Urothelium cell line (cell line): ENCODE data around the gene MRPL10.

Experiments used
- DNase-seq: peaks from one replicate; pipeline ENCODE4 v3.0.0; 2011; ENCODE audit warnings: low spot score, mixed read lengths
- FAIRE-seq: peaks from 2 replicates; lab custom pipeline; 2011; peaks lifted over from hg19 to GRCh38; lab: Jason Lieb, UNC

The MRPL10 gene

DNA sequence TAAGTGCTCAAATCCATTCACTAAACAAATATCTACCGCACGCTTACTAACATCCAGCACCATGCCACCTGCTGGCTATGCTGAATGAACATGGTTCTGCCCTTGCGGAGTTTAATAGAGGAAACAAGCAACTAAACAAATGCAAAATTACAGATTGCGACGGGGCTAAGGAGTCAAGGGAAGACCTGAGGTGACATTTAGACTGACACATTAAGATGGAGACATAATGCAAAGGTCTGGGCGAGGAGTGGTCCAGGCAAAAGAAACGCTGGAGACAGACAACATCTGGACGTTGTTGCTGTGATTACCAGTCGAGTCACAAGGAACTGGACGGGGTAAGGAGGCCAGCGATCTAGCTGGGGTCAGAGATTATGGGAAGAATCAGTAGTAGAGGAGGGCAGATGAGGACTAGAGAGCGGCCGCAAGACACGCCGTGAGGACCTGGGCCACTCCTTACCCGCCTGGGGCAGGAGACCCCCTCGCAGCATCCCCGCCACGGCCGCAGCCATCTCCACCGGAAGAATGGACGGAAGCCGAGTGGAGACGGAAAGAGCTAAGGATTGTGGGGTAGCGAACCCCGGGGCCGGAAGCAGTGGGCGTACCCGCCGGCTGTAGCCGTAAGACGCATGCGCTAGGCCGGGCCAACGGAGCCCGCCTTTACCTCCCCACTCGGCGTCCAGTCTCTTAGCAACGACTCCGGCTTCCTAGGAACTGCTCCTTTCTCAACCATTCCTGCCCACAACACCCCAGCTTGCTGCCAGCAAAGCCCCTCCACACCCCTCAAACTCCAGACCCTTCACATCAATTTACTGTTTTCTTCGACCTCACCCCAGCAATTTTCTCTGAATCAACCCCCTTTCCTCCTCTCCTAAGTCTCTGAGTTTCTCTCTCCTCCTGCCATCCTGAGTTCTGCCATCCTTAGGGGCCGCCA, at the start of gene MRPL10, which contains the start of gene LRRC46:
Gene MRPL10 (minus strand): TSS at position 539 of the 931 bp plus-strand sequence. CDS start 30 bp downstream, at position 509.
Gene LRRC46 (plus strand): TSS at position 668 of the 931 bp plus-strand sequence. CDS start 320 bp downstream, outside the sequence.
- FAIRE-seq (peak; percentile 66), DNase-seq (peak; percentile 99)

DNA sequence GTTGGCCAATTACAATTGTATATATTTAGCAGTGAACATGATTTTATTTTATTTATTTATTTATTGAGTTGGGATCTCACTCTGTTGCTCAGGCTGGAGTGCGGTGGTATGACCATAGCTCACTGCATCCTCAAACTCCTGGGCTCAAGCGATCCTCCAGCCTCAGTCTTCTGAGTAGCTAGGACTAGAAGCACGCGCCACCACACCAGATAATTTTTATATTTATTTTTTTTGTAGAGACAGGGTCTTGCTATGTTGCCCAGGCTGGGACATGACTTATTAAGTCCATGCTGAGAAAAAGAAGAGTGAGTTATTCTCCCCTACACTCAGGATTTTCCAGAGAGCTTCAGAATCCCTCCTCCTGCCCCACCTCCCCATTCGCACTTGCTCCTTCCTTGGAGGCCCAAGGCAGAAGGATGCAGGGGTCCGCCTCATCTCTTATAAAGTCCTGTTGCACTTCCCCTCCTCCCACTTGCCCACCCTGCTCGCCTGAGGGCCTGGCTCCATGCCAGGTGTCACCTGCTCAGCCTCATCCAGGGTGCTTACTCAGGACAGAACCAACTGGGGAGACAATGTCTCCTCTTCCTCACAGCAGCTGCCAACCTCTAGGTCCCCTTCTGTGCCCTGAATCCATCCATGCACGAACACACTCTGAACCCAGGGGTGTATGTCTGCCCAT, 48.6 kb upstream of the MRPL10 start:
- FAIRE-seq (no peak), DNase-seq (no peak)

DNA sequence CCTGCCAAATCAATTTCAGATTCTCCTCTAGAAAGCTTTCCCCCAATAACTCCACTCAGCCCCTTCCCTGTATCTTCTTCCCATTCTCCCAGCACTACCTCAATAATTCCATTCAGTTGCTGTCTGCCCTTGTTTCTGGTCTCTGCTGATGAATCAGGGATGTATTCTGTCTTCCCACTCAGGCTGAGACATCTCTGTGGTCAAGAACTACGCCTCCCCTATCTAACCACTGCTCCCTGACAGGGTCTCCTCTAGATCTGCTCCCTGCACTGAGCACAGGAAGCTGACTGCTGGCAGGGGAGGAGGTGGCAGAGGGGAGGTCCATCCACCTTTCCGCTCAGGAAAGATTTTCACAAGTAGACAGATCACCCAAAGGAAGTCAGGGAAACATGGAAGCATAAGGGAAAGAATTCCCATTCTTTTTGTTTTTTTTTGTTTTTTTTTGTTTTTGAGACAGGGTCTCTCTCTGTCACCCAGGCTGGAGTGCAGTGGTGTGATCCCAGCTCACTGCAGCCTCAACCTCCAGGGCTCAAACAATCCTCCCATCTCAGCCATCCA, 47.8 kb upstream of the MRPL10 start:
- no peak for FAIRE-seq

DNA sequence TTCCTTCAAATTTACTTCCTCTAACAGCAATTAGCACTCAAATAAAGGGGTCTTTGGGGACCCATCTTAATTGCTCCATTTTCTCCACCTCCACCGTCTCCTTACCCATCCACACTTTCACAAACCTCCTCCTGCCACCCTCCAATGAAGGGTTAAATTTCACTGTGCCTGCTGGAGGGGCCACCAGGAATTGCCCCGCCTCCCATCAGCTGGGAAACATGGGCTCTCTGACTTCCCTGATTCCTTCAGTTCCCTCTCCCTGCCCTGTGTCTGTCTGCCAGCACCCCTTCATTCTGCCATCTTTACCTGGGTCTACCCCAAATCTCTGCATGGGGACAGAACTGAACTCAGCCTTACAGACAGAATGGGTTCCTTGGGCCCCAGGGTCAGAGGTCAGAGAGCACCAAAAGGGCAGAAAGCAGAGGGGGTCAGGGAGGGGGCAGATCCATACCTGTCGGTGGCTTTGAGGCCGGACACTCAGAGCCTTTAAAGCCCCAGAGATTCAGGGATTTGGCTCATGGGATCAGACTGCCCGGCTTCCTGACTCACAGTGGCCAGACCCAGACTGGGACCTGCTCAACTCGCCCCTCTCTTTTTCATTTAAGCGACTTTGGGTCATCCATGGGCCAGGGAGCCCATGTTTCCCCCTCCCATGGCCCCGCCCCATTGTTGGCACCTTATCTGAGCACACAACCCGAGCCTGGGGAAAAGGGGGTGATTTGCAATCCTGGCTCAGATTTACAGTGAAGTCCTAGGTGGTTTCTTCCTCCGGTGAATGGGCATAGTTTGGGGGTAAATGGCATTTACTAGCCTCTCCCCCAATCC, 47.1 kb upstream of the MRPL10 start:
- no peak for FAIRE-seq
- no peak for DNase-seq

More for the DNA sequence above, 47.8 kb upstream of the MRPL10 start:
- DNase-seq: no peak

DNA sequence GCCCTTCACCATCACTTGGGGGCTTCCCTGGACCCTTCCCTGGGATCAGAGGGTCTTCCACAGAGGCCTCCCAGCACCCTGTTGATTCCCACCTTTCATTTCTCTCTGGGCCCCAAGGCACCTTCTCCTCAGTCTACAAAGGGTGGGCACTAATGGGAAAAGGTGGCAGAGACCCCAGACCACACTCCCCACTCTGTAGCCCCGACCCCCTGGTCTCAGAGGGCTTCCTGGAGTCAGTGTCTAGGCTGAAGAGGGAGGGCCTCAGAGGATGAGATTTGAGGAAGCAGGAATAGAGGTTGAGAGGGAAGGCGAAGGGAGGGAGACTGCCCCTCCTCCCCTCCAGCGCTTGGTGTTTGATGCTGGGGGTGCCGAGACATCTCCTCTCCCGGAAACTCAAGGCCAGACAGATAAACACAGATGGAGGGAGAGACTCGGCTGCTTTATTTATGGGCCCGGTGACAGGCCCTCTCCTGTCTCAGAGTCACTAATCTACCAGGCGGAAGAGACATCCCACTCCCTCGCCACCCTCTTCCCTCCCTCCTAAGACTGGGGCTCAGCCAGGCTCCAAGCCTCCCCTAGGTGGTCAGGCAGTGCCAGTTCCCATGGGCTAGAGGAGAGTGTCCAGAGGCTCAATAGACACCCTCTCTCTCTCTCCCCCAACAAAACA, 46.2 kb upstream of the MRPL10 start:
- no peak for DNase-seq

DNA sequence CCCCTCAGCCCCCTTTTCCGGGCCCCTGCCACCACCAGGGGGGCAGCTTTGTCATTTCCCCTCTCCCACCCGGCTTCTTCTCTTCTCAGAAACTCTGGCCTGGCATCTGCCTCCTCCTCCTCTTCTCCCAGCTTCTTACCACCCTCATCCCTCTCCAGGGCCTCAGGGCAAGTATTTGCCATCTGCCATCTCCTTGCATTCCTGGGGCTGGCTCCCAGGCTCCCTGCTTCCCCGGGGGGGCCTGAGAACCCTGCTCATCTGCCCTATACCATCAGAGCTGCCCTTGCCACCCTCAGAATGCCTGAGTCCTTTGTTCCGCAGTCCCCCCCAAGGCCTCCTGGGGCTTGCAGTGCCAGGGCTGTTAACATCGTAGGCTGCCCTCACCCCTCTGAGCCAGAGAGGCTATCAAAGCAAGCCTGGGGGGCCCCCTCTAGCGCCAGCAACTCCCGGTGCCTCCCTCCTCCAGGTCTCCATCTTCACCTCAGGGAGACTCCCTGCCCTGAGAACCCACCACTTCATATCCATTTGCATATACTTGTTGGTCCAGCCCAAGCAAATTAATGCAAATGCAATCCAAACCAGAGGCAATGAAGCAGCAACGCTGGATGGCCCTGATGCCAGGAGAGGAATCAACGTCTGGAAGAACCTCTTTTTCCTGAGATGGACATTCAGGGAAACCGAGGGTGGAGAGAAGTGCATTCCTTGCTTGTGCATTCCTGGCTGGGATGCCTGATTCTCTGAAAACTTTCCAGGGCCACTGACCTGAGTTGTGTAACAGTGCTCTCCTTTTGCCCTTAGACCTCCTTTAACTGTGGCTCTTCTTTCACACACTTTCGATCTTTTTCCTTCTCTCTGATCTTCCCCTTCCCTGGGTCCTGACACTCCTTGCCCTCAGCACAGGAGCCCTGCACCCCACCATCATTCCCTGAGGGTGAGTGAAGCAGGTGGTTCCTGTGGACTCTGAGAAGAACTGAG, 44.0 kb upstream of the MRPL10 start:
- DNase-seq: no peak
- no peak for FAIRE-seq

More for the DNA sequence above, 46.2 kb upstream of the MRPL10 start:
- FAIRE-seq: no peak

DNA sequence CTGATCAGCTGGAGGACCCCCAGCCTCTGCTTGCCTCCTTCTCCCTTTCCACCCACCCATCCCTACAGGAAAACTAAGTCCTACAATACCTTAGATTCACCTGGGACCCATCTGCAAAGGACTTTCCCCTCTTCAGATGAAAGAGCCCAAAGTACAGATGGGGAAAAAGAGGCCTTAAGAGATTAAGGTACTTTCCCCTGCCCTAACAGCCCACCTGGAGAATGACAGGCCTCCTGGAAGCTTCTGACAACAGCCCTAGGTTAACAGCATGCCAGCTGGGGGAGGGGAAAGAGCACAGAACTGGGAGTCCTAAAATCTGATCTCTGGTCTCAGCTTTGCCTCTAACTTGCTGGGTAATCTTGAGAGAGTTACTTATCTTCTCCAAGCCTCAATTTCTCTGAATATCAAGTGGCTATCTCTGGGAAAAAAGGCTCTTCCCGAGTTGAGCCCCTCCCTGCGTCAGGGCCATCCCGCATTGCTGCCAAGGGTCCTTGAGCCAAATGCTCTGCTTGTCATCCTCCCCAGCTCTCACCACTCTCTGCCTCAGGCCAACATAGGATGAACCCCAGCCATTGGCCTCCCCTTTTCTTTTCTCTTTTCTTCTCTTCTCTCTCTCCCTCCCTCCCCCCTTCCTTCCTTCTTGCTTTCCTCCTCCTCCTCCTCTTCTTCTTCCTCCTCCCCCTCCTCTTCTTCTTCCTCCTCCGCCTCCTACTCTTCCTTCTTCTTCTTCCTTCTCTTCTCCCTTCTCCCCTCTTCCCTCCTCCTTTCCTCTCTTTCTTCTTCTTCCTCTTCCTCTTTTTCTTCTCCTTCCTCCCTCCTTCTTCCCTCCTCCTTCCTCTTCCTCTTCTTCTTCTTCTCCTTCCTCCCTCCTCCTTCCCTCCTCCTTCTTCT, 42.1 kb upstream of the MRPL10 start:
- no peak for FAIRE-seq
- no peak for DNase-seq

DNA sequence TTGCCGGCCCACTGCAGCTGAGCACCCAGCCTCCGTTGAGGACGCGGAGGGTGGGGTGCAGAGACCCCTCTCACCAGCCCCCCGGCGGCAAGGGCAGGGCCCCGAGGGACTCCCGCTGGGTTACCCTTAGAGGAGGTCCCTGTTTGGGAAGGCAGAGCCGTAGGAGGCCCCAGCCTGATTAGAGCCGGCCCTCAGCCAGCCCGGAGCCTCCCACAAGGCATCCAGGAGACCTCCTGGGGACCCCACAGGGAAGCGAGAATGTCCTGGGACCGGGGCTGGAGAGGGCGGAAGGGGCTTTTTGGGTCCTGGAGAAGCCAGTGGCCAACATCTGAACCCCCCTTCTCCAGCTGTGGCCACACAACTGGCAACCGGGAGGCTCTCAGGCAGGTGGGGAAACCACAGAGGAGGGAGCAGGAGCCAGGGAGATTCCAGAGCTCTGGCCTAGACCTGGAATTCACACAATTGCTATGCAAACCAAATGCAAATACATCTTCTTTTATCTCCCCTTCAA, 41.4 kb upstream of the MRPL10 start:
- no peak for FAIRE-seq
- no peak for DNase-seq

DNA sequence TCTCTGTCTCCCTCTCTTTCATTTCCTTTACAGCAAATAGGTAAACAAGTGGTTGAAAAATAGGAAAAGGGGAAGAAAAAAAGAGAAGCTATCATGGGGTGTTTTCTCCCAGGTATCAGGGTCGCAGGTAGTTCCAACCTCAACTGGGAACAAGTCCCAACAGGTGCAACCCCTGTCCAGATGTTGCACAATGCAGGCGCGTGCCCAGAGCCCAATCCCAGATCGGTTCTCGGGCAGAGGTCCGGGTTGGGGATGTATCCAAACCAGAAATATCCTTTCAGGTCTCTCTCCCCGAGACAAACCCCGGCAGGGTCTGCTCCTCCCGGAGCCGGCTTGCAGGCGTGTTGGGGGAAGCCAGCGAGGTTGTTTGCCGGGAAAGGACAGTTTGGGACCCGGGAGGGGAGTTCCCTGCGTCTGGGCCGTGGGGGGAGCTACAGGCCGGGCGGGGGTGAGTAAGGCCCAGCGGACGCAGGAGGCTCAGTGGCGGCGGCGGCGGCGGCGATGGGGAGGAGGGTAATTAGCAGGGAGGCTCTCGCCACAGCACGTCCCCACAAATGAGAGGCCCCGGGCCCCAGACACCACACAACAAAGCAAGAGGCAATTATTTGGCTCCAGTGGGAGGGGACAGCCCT, 40.8 kb upstream of the MRPL10 start:
- no peak for FAIRE-seq
- no peak for DNase-seq

DNA sequence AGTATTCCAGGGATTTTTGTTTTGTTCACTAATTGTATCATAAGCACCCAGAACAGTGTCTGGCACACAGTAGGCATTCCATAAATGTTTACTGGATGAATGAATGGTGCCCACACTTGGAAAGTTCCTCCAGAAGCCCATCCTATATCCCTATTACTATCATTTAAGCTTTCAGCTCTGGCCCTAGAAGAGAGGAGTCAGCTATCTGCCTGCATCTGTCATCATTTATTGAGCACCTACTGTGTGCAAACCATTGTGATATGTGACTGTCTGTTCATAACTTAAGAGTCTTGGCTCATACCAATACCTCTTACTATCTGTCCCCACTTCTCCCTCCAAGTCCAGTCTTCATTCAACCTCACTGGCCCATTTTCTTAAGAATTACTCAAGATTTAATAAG, 39.7 kb upstream of the MRPL10 start:
- no peak for DNase-seq
- no peak for FAIRE-seq

DNA sequence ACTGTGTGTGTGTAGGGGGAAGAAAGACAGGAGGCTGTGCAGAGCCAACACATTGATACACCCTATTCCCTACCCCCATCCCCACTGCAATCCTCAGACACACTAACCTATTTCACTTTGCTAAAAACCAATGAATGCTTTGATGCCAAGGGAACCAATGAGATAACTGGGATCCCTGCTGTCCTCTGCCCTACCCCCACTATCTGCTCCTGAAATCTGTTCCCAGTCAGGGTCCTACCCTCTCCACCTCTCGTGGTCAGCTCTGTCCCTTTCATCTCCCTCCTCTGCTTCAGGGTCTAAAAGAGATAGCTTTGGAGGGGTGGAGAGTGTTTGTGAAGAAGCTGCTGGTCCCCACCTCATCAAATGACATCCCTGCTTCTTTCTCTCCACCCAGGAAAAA, 38.7 kb upstream of the MRPL10 start:
- no peak for FAIRE-seq
- DNase-seq: no peak

DNA sequence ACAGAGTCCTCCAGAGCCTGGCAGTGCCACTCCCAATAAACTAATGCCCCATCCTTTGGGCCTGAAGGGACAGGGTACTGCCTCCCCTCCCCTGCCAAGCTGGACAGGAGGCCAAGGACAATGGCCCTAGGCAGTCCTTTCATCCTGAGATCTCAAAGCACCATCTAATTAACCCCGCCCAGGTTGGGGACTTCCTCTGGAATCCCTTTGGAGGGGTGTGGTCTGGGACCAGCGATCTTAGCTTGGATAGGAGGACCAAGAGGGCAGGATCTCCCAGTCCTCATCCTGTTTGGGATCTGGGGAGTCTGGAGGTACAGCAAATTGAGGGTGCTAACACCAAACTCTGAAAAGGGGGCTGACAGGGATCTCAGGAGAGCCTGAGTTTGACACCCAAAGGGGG, 37.8 kb upstream of the MRPL10 start:
- no peak for DNase-seq
- FAIRE-seq: no peak

DNA sequence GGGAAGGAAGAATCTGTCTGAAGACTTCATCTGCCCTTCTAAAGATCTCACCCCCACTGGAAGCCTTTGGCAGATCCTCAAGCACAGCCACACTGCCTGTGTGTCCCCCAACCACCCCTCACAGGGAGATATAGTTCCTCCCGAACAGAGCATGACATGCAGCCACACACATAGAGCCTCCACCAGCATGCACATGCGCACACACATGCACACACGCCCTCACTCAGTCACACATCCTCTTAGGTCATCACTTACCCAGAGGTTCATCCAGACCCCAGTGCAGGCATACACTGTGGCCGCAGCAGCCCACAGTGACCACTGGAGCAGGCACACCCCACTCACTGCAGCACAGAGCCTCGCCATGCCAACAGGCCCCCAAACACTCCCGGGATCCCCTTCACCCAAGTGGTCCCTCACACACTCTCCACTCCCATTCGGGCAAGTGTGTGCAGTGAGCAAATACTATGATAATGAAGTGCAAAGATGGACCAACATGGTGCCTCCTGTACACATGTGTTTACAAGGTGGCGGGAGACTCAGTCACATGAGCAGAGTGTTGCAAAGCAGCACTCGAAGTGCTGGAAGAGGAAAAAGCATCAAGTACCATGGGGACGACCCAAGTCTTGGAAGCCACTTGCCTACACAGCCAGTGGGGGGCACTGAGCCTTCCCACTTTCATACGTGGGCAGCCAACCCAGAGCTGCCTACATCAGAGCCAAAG, 36.6 kb upstream of the MRPL10 start:
- FAIRE-seq: no peak
- DNase-seq: no peak

DNA sequence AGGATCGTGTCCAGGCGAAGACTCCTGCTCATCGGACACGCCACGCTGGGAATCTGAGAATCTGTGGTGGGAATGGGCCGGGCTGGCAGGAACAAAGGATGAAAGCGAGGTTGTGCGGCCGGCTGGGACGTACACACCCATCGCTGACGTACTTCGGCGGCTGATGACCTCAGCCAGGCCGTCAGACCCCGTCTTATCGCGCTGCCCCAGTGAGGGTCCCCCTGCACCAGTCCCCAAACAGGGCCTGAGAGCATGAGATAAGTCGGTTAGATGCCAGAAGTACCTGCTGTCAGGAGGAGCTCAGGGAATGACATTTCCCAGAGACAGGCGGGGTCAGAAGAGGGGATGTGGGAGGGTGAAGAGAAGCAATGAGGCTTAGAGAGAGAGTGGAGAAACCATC, 35.6 kb upstream of the MRPL10 start:
- no peak for DNase-seq
- FAIRE-seq: peak; percentile 42

DNA sequence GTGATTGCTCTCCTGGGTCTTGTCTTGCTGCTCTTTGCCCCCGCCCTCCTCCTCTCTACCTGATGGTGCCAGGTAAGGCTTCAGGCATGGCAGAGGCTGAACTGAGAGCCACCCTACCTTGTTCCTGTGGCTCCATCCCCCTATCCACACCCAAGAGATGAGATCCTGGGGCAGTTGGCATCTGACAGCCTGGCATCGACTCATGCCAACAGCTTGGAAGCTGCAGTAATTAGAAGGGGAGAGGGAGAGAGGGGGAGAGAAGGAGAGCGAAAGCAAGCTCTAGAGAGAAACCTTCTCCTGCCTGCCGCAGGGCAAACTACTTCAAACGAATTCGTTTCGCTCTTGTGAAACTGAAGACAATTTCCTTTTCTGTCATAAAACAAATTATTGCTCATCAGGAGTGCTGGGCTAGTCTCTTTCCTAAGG, 33.5 kb upstream of the MRPL10 start:
- FAIRE-seq (no peak), DNase-seq (no peak)

DNA sequence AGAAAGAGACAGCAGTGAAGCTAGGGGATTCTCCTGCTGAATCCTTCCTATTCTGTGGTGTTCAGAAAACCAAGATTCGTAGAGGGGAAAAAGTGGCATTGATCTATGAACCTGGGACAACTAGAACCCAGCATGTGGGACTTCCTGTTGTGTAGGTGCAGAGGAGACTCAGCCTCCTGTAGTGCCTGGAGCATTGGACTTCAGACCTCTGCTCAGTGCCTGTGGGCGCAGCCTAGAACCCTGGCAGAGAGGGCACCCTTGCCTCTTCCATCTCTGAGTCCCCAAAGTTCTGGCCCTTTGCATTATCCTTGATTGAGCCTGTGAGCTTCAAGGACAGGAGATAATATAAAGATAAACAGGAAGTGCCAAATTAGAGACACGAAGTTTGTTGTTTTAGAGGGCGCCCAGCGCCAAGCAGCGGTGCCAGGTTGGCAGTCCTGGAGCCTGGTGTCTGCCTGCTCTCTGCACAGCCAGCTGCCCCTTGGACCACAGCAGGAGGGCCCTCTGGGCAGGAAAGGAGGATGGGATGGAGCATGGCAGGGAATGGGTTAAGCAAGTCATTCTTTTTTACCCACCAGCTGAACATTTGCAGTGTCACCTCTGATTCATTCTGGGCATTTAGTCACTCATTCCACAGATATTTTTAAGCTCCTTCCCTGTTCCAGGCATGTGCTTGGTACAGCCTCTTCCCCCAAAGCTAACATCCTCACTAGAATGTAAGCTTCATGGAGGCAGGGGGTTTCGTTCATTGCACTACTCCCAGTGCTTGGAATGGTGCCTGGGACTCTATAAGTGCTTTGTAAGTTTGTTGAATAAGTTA, 31.5 kb upstream of the MRPL10 start:
- no peak for FAIRE-seq
- DNase-seq: peak; percentile 52
